OCI-M2 (cell line): ENCODE measurements around the gene ACOX1.

Source experiments
- DNase-seq: peaks from one replicate; lab custom pipeline; 2025; ENCODE audit not compliant: unreplicated experiment; lab: John Stamatoyannopoulos, UW

ACOX1 gene

GRCh38 chr17:76008630-76009425, 29.9 kb upstream of the ACOX1 start:
- no peak for DNase-seq

DNA sequence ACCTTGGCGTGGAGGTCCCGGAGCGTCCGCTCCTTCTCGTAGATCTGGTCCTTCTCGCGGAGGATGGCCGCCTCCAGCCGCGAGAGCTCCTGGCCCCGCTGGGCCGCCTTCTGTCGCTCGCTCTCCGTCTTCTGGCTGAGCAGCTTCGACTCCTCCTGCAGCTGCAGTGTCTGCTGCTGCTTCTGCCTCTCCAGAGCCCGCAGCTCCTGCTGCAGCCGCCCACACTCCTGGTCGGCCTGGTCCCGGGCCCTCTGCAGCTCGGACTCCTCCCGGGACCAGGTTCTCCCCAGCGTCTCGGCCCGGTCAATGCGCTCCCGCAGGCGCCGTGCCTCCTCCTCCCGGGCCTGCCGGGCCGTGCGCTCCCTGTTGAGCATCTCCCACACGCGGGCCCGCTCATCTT, 29.2 kb upstream of the ACOX1 start:
- no peak for DNase-seq

DNA sequence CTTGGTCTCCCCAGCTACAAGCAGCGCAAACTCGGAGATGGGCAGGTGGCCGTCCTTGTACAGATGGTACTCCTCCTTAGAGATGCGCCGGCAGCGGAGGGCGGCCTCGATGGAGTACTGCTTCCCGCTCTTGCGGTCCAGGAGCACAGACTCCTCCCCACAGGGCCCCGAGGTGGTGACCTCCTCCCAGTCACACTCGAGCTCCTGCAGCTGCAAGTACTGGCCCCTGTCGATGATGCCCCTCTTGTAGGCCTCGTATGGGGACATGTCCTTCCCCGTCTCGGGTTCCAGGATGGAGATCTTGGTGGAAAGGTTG, 28.8 kb upstream of the ACOX1 start:
- DNase-seq: no peak

- no peak for DNase-seq
Measured at GRCh38 chr17:76007131-76007849, 28.3 kb upstream of the ACOX1 start.

DNA sequence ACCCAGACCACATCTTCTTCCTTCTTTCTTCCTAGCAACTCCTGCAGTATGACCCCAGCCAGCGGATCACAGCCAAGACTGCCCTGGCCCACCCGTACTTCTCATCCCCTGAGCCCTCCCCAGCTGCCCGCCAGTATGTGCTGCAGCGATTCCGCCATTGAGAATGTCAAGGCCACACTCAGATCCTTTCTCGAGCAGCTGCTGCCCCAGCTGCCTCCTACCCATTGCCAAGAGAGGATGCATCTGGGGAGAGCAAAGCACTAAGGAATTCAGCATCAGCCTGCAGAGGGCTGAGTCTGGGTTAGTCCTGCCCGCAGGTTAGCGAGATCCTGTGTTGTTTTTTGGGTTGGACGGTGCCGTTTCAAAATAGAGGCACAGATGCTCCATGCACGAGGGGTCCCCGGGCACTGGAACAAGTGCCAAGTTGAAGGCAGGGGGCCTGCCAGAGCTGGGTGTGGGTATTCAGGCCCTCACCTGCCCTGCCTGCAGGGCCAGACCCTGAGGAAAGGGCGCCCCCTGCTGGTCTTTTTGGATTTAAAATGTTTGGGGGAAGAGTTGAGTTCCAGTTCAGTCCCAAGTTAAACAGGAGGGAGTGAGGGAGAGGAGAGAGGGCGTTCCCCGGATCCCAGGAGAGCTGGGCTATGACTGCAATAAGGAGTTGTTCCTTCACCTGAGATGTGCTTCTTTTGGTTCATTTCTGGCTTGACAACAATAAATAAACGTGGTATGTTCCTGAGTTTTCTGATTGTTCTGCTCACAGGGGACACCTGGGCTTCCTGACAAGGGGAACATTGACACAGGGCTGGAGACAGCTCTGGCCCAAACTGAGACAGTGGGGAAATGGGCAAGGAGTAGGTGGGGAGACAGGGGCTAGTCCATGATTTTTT, 26.5 kb upstream of the ACOX1 start:
- DNase-seq: no peak

DNA sequence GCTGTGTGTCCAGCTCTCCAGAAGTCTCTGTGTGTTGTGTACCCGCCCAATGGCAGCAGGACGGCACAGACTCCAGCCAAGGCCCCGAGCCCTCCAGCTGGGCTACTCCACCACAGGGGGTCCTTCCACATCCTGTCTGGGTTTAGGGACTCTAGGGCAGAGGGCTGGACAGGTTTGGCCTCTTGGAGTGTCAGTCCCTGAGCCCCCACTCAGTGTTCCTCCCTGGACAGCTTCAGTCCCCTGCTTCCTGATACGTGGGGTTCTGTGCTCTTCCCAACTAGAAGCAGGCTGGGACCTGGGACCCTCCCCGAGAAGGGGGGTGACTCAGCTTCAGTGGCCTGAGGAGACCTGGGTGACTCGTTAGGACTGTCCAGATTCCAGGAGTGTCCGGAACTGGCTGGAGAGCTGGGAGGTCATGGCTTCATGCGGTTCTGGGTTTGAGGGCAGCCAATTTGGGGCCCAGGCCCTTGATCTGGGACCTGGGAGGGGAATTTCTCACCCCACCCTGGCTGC, 25.8 kb upstream of the ACOX1 start:
- DNase-seq: no peak

DNA sequence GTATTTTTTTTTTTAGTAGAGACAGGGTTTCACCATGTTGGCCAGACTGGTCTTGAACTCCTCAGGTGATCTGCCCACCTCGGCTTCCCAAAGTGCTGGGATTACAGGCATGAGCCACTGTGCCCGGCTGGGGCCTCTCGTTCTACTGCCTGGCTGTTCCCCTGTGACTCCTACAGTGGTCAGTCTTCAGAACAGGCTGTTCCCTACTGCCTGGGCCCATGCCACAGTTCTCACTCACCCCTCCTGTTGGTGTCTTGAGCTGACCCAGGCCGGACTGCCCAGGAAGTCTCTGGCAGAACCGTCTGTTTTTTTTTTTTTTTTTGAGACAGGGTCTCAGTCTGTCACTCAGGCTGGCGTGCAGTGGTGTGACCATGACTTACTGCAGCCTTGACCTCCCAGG, 24.9 kb upstream of the ACOX1 start:
- no peak for DNase-seq

DNA sequence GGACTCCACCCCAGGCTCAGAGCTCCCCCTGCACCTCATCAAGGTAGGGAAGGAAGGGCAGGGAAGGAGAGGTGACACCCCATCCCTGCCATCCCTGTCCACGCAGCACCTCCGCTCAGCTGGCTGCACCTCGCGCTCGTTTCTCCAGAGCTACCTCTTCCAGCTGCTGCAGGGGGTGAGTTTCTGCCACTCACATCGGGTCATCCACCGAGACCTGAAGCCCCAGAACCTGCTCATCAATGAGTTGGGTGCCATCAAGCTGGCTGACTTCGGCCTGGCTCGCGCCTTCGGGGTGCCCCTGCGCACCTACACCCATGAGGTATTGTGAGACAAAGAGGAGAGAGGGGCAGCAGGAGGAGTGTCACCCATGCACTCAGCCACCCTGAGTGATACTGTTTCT, 23.1 kb upstream of the ACOX1 start:
- no peak for DNase-seq

DNA sequence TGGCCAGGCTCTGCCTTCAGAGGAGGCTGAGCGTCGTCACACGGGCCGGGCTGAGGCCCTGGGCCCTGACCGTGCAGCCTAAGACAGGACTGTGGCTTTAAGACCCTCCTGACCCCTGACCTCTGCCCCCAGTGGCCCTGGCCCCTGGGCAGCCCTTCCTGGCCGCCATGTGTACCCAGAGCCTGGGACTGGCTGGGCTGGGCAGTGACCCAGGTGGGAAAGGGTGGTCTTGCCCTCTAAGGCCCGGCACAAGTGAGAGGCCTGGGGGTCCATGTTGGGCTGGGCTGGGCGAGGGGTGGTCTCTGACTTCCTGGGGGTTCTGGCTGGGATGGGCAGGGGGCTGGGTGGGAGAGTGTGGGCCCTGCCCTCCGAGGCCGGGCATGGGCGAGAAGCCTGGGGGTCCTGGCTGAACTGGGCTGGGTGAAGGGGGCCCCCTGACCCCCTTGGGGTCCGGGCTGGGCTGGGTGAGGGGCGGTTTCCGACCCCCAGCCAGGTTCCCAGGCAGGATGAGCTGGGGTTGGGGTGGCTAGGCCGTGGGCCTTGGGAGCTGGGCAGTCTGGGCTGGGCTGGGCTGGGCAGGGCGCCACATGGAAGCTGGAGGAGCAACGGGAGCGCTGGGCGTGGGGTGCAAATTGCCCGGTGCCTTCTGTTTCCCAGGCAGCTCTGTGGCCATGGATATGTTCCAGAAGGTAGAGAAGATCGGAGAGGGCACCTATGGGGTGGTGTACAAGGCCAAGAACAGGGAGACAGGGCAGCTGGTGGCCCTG, 22.0 kb upstream of the ACOX1 start, which contains the start of gene CDK3:
TSS of gene CDK3 (plus strand) at position 101 of the 767 bp plus-strand sequence. CDS start at position 672, 571 bp downstream.
- DNase-seq: no peak

DNA sequence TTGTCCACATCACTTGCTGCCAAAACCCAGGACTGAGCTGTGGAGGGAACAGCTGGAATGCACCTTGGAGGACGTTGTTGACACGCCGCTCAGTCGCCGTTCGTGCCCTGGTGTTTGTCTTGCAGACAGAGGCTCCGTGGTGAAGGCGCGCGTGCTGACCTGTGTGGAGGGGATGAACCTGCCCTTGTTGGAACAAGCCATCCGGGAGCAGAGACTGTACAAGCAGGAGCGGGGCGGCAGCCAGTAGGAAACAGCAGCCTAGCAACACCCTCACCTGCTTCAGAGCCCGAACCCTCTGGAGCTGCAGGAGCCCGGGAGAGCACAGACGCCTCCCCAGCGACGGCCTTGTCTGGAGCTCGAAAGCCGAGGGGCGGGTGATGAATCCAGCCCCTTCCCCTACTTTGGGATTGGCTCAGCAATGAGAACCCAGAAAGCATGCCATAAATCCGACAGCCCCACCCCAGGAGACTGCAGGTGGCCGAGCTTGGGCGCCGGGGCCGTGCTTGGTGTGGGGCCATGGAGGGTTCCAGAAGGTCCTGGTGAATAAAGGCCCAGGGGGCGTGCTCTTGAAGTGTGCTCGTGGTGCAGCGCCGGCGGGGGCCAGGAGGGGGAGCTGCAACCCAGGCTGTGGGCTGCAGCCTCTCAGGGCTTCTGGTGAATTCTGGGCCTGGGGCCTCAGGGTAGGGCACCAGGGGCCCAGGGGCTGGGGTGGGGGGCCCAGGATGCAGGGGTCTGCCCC, 21.2 kb upstream of the ACOX1 start:
- DNase-seq: no peak

- DNase-seq: no peak
Measured at GRCh38 chr17:75998327-75998795, 19.4 kb upstream of the ACOX1 start.

GRCh38 chr17:75996665-75997590, 18.0 kb upstream of the ACOX1 start:
- no peak for DNase-seq

DNA sequence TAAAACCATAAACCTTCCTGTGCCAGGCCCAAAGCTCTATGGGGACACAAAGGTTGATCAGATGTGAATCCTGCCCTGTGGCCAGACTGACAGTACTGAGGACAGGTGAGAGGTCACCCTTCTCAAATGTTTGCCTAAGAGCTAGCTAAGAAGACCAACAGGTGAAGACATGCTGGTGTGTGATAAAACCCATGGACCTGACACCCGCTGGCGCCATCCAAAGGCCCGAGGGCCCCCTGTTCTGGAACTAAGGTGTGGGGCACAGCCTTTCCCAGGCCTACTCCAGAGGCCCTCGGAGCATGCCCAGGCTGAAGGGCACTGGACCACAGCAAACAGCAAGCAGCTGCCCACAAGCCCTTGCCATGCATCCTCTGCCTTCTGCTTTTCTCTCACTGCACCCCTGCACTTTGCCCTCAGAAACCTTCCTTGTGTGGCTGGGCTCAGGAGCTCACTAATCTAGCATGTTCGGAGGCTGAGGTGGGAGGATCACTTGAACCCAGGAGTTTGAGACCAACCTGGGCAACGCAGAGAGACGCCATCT, 16.5 kb upstream of the ACOX1 start:
- DNase-seq: no peak

DNA sequence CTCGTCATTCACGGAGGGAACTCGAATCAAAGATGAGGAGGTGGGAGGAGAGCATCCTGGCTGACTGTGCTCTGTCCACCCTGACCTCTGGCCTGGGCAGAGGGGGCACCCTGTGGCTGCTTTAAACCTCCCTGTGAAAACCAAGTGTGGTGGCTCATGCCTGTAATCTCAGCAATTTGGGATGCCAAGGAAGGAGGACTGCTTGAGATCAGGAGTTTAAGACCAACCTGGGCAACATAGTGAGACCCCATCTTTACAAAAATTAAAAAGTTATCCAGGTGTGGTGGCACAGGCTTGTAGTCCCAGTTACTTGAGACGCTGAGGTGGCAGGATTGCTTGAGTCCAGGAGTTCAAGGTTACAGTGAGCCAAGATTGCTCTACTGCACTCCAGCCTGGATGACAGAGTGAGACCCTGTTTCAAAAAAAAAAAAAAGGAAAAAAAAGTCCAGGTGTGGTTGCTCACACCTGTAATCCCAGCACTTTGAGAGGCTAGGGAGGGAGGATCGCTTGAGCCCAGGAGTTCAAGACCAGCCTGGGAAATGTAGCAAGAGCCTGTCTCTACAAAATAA, 15.9 kb upstream of the ACOX1 start:
- DNase-seq: no peak

DNA sequence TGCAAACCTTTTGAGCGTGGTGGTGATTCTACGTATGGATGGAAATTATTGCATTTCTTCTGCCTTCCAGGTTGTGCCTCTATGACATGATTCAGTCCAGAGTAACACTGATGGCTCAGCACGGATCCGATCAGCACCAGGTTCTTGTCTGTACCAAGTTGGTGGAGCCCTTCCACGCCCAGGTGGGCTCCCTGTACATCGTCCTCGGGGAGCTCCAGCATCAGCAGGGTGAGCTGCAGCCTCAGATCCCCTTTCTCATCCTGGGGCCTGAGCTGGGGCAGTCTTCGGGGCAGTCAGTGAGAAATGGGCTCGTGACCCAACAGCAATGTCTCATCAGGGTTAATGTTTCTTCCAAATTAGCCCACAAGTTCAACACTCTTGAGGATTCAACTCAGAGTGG, 12.4 kb upstream of the ACOX1 start:
- DNase-seq: no peak

- no peak for DNase-seq
Measured at GRCh38 chr17:75987041-75987440, 8.1 kb upstream of the ACOX1 start.

DNA sequence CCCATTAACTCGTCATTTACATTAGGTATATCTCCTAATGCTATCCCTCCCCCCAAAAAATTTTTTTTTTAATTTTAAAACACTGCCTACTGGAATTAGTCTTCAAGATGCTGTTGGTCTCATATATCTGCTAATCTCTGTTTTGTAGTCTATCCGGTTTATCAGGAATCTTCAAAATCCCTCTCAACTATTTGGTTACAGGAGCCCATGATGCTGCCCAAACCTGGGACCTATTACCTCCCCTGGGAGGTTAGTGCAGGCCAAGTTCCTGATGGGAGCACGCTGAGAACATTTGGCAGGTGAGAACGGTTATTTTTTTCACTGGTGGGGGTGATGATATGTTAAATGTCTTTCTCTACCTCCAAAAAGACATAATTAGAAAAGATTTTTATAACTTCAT, 7.0 kb upstream of the ACOX1 start:
- DNase-seq: no peak

DNA sequence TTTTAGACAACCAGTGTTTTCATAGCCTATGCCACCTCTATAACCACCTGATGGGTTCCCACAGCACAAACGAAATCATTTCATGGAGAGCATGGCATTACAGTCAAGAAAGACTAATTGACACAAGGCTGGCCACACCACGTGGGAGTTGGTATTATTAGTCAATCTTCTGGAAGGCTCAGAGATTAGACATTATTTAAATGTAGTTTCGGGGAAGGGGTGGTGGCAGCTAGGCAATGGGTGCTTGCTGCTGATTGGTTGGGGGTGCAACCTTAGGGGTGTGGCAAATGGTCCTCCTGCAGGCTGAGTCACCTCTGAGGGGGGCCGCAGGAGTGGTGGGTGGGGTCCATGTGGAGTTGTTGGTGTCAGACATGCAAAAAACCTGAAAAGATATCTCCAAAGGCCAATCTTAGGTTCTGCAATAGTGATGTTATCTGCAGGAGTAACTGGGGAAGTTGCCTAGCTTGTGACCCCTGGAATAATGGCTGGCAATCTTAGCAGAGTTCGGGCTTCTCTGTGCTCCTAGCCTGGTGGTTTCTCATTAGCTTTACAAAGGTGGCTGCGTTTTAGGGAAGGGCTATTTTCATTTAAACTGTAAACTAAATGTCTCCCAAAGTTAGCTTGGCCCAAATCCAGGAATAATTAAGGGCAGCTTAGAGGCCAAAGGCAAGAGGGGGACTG, 4.7 kb upstream of the ACOX1 start:
- DNase-seq: no peak
